ENCODE data around the gene PGLYRP3. TPM values are rescaled to one million over a fixed set of nuclear protein-coding genes. Genes with fewer than 3 reads are reported as not detected.

The PGLYRP3 gene
- total RNA-seq, 1 donor from 2014 or later: not detected

GRCh38 chr1:153342178-153342577 lies 29.4 kb upstream of the PGLYRP3 start:
- H3K9ac ChIP-seq (ENCODE audit: low read length): no peak overlapping the region
- no peaks in the 10 kb centered on the region for H4K20me1 ChIP-seq (ENCODE audit: insufficient read depth, low read length)
- H3K27me3 ChIP-seq (ENCODE audit: insufficient read depth, low read length): no peaks in the 10 kb centered on the region
- no peak overlapping the region for H3K4me3 ChIP-seq (ENCODE audit: insufficient read depth, low read depth, low read length)
- H3K9me3 ChIP-seq (ENCODE audit: insufficient read depth, low read depth, low read length): no peaks in the 10 kb centered on the region
- H3K4me2 ChIP-seq (ENCODE audit: low read length): no peak overlapping the region
- DNase-seq (ENCODE audit: low read depth): no peak
- Mint-ChIP-seq H3K4me1 (ENCODE audit: low read depth, unreplicated experiment) (peaks cover 15% of the 10 kb centered on the region), H3K27me3 (ENCODE audit: low read depth, unreplicated experiment) (peaks cover 28% of the 10 kb centered on the region), H3K36me3 (ENCODE audit: low read depth, unreplicated experiment) (no peaks in the 10 kb centered on the region), H3K27ac (ENCODE audit: unreplicated experiment) (no peak overlapping the region), H3K9me3 (ENCODE audit: unreplicated experiment) (peaks cover 3% of the 10 kb centered on the region), H3K4me3 (ENCODE audit: unreplicated experiment) (no peak overlapping the region)
- no peaks in the 10 kb centered on the region for H3K4me1 ChIP-seq (ENCODE audit: insufficient read depth, low read length)
- TF ChIP-seq CTCF (IDR thresholded peaks at IDR 0.05; ENCODE audit: insufficient read depth, low read depth, low read length) (no peak), EZH2 (IDR thresholded peaks at IDR 0.05; ENCODE audit: insufficient read depth, low read length) (no peak)
- no peaks in the 10 kb centered on the region for H3K36me3 ChIP-seq (ENCODE audit: insufficient read depth, low read length)
- H2AFZ ChIP-seq (ENCODE audit: low read depth, low read length): no peak overlapping the region
- H3K27ac ChIP-seq (ENCODE audit: low read depth, low read length): no peak overlapping the region
- H3K79me2 ChIP-seq (ENCODE audit: insufficient read depth, low read length): no peaks in the 10 kb centered on the region
- FAIRE-seq: no peak

- Mint-ChIP-seq H3K4me3 (ENCODE audit: unreplicated experiment) (no peak overlapping the region), H3K36me3 (ENCODE audit: low read depth, unreplicated experiment) (no peaks in the 10 kb centered on the region), H3K27ac (ENCODE audit: unreplicated experiment) (no peak overlapping the region), H3K4me1 (ENCODE audit: low read depth, unreplicated experiment) (peaks cover 15% of the 10 kb centered on the region), H3K27me3 (ENCODE audit: low read depth, unreplicated experiment) (peaks cover 28% of the 10 kb centered on the region), H3K9me3 (ENCODE audit: unreplicated experiment) (peaks cover 3% of the 10 kb centered on the region)
- no peak for TF ChIP-seq EZH2 (IDR thresholded peaks at IDR 0.05; ENCODE audit: insufficient read depth, low read length)
- TF ChIP-seq CTCF (IDR thresholded peaks at IDR 0.05; ENCODE audit: insufficient read depth, low read depth, low read length): no peak
- no peaks in the 10 kb centered on the region for H3K79me2 ChIP-seq (ENCODE audit: insufficient read depth, low read length)
- H4K20me1 ChIP-seq (ENCODE audit: insufficient read depth, low read length): no peaks in the 10 kb centered on the region
- DNase-seq (ENCODE audit: low read depth) (no peak), FAIRE-seq (no peak)
- no peaks in the 10 kb centered on the region for H3K36me3 ChIP-seq (ENCODE audit: insufficient read depth, low read length)
- no peak overlapping the region for H3K4me3 ChIP-seq (ENCODE audit: insufficient read depth, low read depth, low read length)
- H3K27me3 ChIP-seq (ENCODE audit: insufficient read depth, low read length): no peaks in the 10 kb centered on the region
- H3K9me3 ChIP-seq (ENCODE audit: insufficient read depth, low read depth, low read length): no peaks in the 10 kb centered on the region
- no peak overlapping the region for H3K27ac ChIP-seq (ENCODE audit: low read depth, low read length)
- H3K4me1 ChIP-seq (ENCODE audit: insufficient read depth, low read length): no peaks in the 10 kb centered on the region
- H2AFZ ChIP-seq (ENCODE audit: low read depth, low read length): no peak overlapping the region
- H3K9ac ChIP-seq (ENCODE audit: low read length): no peak overlapping the region
- H3K4me2 ChIP-seq (ENCODE audit: low read length): no peak overlapping the region
Observed at GRCh38 chr1:153341431-153341934, 28.7 kb upstream of the PGLYRP3 start.

- Mint-ChIP-seq H3K27ac (ENCODE audit: unreplicated experiment) (no peak overlapping the region), H3K27me3 (ENCODE audit: low read depth, unreplicated experiment) (peaks cover 20% of the 10 kb centered on the region)
- no peak overlapping the region for H3K4me2 ChIP-seq (ENCODE audit: low read length)
Observed at GRCh38 chr1:153340356-153340755, 27.6 kb upstream of the PGLYRP3 start.

More at GRCh38 chr1:153340356-153340755, 27.6 kb upstream of the PGLYRP3 start:
- Histone ChIP-seq H3K27ac (ENCODE audit: low read depth, low read length) (no peak overlapping the region), H3K9ac (ENCODE audit: low read length) (no peak overlapping the region), H3K4me3 (ENCODE audit: insufficient read depth, low read depth, low read length) (no peak overlapping the region), H4K20me1 (ENCODE audit: insufficient read depth, low read length) (no peaks in the 10 kb centered on the region), H3K4me1 (ENCODE audit: insufficient read depth, low read length) (no peaks in the 10 kb centered on the region), H3K27me3 (ENCODE audit: insufficient read depth, low read length) (no peaks in the 10 kb centered on the region), H3K9me3 (ENCODE audit: insufficient read depth, low read depth, low read length) (no peaks in the 10 kb centered on the region), H2AFZ (ENCODE audit: low read depth, low read length) (no peak overlapping the region), H3K79me2 (ENCODE audit: insufficient read depth, low read length) (no peaks in the 10 kb centered on the region), H3K36me3 (ENCODE audit: insufficient read depth, low read length) (no peaks in the 10 kb centered on the region)
- Mint-ChIP-seq H3K9me3 (ENCODE audit: unreplicated experiment) (peaks cover 3% of the 10 kb centered on the region), H3K4me3 (ENCODE audit: unreplicated experiment) (no peak overlapping the region), H3K36me3 (ENCODE audit: low read depth, unreplicated experiment) (no peaks in the 10 kb centered on the region), H3K4me1 (ENCODE audit: low read depth, unreplicated experiment) (peaks cover 15% of the 10 kb centered on the region)
- TF ChIP-seq CTCF (IDR thresholded peaks at IDR 0.05; ENCODE audit: insufficient read depth, low read depth, low read length) (no peak), EZH2 (IDR thresholded peaks at IDR 0.05; ENCODE audit: insufficient read depth, low read length) (no peak)
- FAIRE-seq (no peak), DNase-seq (ENCODE audit: low read depth) (no peak)
